GM13977 (cell line): ENCODE measurements around the gene SLC9B1.
"Not testable (repeated sequence)": the region's sequence is repeated elsewhere in the genome, so short reads cannot be mapped to it uniquely, and the experiment has no call there.

Experiments used
- DNase-seq: peaks from one replicate; pipeline ENCODE4 v3.0.0; 2012; ENCODE audit warnings: low spot score
- CTCF ChIP-seq: IDR thresholded peaks from 2 replicates; pipeline ENCODE4 v1.5.1; 2012; ENCODE audit warnings: mild to moderate bottlenecking, control low read depth; ENCODE audit not compliant: insufficient read depth; ENCODE audit errors: extremely low read depth, missing control alignments
- in situ Hi-C: fragments of 300-500 bp; cut with MboI; formaldehyde crosslinking; loops from one replicate; pipeline ENCODE4 v1.12.0; 2022; ENCODE audit warnings: low sequenced_read_pairs, low pct_unique_long_range_greater_than_20kb, mixed read lengths, inconsistent platforms; ENCODE audit not compliant: unreplicated experiment

Gene SLC9B1

GRCh38 chr4:102878901-102879300 is 140.6 kb downstream of the SLC9B1 start:
- no peak for TF ChIP-seq CTCF
- in situ Hi-C loops: no loop called here
- no peak for DNase-seq

- DNase-seq, in situ Hi-C loops: not testable (repeated sequence)
Observed at GRCh38 chr4:102878349-102878748, 141.2 kb downstream of the SLC9B1 start.

- in situ Hi-C loops, DNase-seq: not testable (repeated sequence)
Observed at GRCh38 chr4:102877477-102878106, 141.9 kb downstream of the SLC9B1 start.

- in situ Hi-C loops: no loop called here
- no peak for TF ChIP-seq CTCF
- DNase-seq: no peak
Observed at GRCh38 chr4:102871772-102872171, 147.7 kb downstream of the SLC9B1 start.

- in situ Hi-C loops: no loop called here
- DNase-seq: no peak
- TF ChIP-seq CTCF: no peak
Observed at GRCh38 chr4:102869569-102870197, 149.8 kb downstream of the SLC9B1 start.

GRCh38 chr4:102868781-102869568 is 150.5 kb downstream of the SLC9B1 start, which contains the start of gene CISD2:
TSS of gene CISD2 (plus strand) at chr4:102868992. CDS start at chr4:102869085, 93 bp downstream.
- in situ Hi-C loops: no loop called here
- DNase-seq: peak; percentile 91
- no peak for TF ChIP-seq CTCF

GRCh38 chr4:102868153-102868780 is 151.2 kb downstream of the SLC9B1 start:
- in situ Hi-C loops: no loop called here
- DNase-seq: no peak
- TF ChIP-seq CTCF: no peak
